GM12892 (cell line): ENCODE measurements around the gene DGKI.

ENCODE experiments used
- POLR2A ChIP-seq: IDR thresholded peaks from 2 replicates; pipeline ENCODE4 v1.6.1; 2011; ENCODE audit warnings: low read depth, low read length, control low read depth
- POLR2AphosphoS5 ChIP-seq: IDR thresholded peaks from 2 replicates; pipeline ENCODE4 v1.6.1; 2011; ENCODE audit warnings: low read depth, low read length, control low read depth
- TAF1 ChIP-seq: IDR thresholded peaks from 2 replicates; pipeline ENCODE4 v1.6.1; 2011; ENCODE audit warnings: low read depth, mild to moderate bottlenecking, control low read depth, low read length, borderline replicate concordance

GRCh38 chr7:137741443-137741842, 105.3 kb downstream of the DGKI start:
- no peak for TF ChIP-seq POLR2A
- no peak for TF ChIP-seq TAF1
- no peak for TF ChIP-seq POLR2AphosphoS5
